ENCODE measurements around the gene DAPP1. TPM values are rescaled to one million over a fixed set of nuclear protein-coding genes. Genes with fewer than 3 reads are reported as not detected.

DAPP1 gene
- polyA plus RNA-seq, 2 of the 4 experiments (the other 2 are of a cell fraction): 0.03 TPM; not detected in 1

- TF ChIP-seq, protein P1, sequence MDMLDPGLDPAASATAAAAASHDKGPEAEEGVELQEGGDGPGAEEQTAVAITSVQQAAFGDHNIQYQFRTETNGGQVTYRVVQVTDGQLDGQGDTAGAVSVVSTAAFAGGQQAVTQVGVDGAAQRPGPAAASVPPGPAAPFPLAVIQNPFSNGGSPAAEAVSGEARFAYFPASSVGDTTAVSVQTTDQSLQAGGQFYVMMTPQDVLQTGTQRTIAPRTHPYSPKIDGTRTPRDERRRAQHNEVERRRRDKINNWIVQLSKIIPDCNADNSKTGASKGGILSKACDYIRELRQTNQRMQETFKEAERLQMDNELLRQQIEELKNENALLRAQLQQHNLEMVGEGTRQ (IDR thresholded peaks at IDR 0.05): no peak
- no peak for TF ChIP-seq CHD2 (IDR thresholded peaks at IDR 0.05; ENCODE audit: low read length, partially characterized antibody)
- CTCF ChIA-PET: interaction anchor here (1.7 kb wide), 1 partner anchor 80 kb away, joined by 5 read pairs; no protein-coding TSS in a partner anchor
- no peak overlapping the region for H3K4me3 ChIP-seq
- H3K4me2 ChIP-seq: no peak overlapping the region
- no peak overlapping the region for H3K27ac ChIP-seq
- FAIRE-seq: no peak
- 45% methylated on average over 4 of the region's 4 CpGs for WGBS (ENCODE audit: missing lambda C conversion rate)
- DNase-seq (ENCODE audit: low read depth in 1 of 2, low spot score in 1 of 2): no peak
- ATAC-seq: no peak
- H3K4me1 ChIP-seq: no peaks in the 10 kb centered on the region
- H3K9me3 ChIP-seq: no peaks in the 10 kb centered on the region
- POLR2A ChIA-PET: no interaction called here
Measured at GRCh38 chr4:99803566-99804101, 13.0 kb upstream of the DAPP1 start.

DNA sequence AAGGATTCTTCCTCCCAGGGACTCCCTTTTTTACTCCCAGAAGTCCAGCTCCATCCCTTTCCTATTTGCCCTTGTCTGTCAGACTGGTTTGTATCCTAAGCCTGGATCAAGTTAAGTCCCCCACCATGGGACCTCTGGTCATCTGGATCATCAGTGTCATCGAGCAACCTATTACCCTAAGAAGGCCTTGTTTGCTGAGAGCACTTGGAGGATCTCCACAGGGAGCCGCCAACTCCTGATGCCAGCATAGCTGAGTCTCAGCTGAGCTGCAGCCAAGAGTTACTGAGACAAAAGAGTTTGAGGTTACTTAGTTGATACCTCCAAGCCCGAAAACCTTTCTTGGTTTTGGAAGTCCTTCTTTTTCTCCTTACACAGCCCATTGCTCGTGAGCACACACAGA, 10.1 kb upstream of the DAPP1 start:
- ChIA-PET CTCF (interaction anchor here (1.0 kb wide), 1 partner anchor 10 kb away, joined by 4 read pairs; the partner anchor contains the start of gene DAPP1), POLR2A (interaction anchor here (0.6 kb wide), 1 partner anchor 245 kb away, joined by 3 read pairs; no protein-coding TSS in a partner anchor)
- DNase-seq (ENCODE audit: low read depth in 1 of 2, low spot score in 1 of 2) (no peak), FAIRE-seq (no peak), ATAC-seq (no peak)
- H3K27ac ChIP-seq: no peak overlapping the region
- WGBS (ENCODE audit: missing lambda C conversion rate): 24% methylated on average over 3 of the region's 4 CpGs
- H3K9me3 ChIP-seq: no peaks in the 10 kb centered on the region
- H3K4me3 ChIP-seq: no peak overlapping the region
- no peak overlapping the region for H3K4me2 ChIP-seq
- no peak for TF ChIP-seq EHF (CRISPR knock-in tag; IDR thresholded peaks at IDR 0.05)
- TF ChIP-seq, protein P2, sequence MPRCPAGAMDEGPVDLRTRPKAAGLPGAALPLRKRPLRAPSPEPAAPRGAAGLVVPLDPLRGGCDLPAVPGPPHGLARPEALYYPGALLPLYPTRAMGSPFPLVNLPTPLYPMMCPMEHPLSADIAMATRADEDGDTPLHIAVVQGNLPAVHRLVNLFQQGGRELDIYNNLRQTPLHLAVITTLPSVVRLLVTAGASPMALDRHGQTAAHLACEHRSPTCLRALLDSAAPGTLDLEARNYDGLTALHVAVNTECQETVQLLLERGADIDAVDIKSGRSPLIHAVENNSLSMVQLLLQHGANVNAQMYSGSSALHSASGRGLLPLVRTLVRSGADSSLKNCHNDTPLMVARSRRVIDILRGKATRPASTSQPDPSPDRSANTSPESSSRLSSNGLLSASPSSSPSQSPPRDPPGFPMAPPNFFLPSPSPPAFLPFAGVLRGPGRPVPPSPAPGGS (IDR thresholded peaks at IDR 0.05): no peak
- TF ChIP-seq FOSL2 (IDR thresholded peaks at IDR 0.05): no peak
- TF ChIP-seq FOSL2 (CRISPR knock-in tag; IDR thresholded peaks at IDR 0.05): no peak
- TF ChIP-seq CHD4 (IDR thresholded peaks at IDR 0.05; ENCODE audit: borderline replicate concordance): no peak
- TF ChIP-seq PHF8 (IDR thresholded peaks at IDR 0.05; ENCODE audit: borderline replicate concordance, low read depth): no peak
- TF ChIP-seq CBX8 (IDR thresholded peaks at IDR 0.05): no peak
- no peaks in the 10 kb centered on the region for H3K4me1 ChIP-seq

- H3K4me2 ChIP-seq: no peak overlapping the region
- no peak overlapping the region for H3K4me3 ChIP-seq
- POLR2A ChIA-PET: interaction anchor here (1.1 kb wide), 1 partner anchor 244 kb away, joined by 5 read pairs; the partner anchor contains the start of gene TRMT10A
- FAIRE-seq (no peak), DNase-seq (ENCODE audit: low read depth in 1 of 2, low spot score in 1 of 2) (no peak), ATAC-seq (no peak)
- no peaks in the 10 kb centered on the region for H3K4me1 ChIP-seq
- TF ChIP-seq HDAC2 (IDR thresholded peaks at IDR 0.05) (no peak), CBX8 (IDR thresholded peaks at IDR 0.05) (no peak), ATOH8 (CRISPR knock-in tag; IDR thresholded peaks at IDR 0.05; ENCODE audit: low read depth) (no peak), KDM5A (IDR thresholded peaks at IDR 0.05) (no peak), JUNB (IDR thresholded peaks at IDR 0.05) (no peak), SMC3 (IDR thresholded peaks at IDR 0.05) (no peak), NFE2L2 (conservative IDR thresholded peaks at IDR 0.05; ENCODE audit: low read length) (no peak), ZSCAN20 (CRISPR knock-in tag; IDR thresholded peaks at IDR 0.05) (no peak)
- H3K9me3 ChIP-seq: no peaks in the 10 kb centered on the region
- 33% methylated on average over 4 of the region's 4 CpGs for WGBS (ENCODE audit: missing lambda C conversion rate)
- CTCF ChIA-PET: interaction anchor here (0.5 to 2.8 kb wide), 27 partner anchors 9 to 1130 kb away, joined by 3 to 33 read pairs (median 4); partner anchors contain the start of genes DAPP1 and TRMT10A
- H3K27ac ChIP-seq: no peak overlapping the region
Measured at GRCh38 chr4:99807666-99808065, 9.0 kb upstream of the DAPP1 start.

DNA sequence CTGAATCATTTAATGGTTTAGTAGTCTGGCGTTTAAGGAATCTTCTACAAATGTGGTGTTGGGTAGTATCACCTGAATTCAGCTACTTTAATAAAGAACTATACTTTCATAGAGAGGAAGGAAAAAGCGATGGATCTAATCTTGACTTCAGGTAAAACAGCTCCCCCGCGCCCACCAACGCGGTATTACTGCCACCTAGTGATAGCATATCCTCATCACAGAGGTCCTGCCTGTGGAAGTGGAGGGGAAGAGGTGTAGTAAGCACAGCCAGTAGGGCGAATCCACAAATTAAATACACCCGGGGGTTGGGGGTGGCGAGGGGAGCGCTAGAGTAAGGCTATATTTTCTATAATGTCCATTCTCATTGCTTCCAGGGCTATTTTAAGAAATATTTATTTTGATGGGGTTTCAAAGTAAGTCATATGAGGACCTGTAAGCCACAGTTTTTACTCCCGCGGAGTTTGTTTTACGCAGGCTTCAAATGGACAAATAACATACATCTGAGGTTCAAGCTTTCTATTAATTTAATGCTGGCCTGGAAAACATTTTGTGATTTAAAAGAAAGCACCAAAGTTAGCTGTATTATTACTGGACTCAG, 8.3 kb upstream of the DAPP1 start:
- no peak overlapping the region for H3K4me2 ChIP-seq
- no peaks in the 10 kb centered on the region for H3K9me3 ChIP-seq
- POLR2A ChIA-PET: interaction anchor here (1.0 to 1.1 kb wide), 2 partner anchors 141 to 245 kb away, joined by 3 to 5 read pairs; partner anchors contain the start of gene TRMT10A
- no peak overlapping the region for H3K4me3 ChIP-seq
- TF ChIP-seq RAD21 (conservative IDR thresholded peaks at IDR 0.05 in 1 of 2, IDR thresholded peaks at IDR 0.05 in 1 of 2) (peak; percentile 83), SMC3 (IDR thresholded peaks at IDR 0.05) (peak; percentile 70), EP300 (IDR thresholded peaks at IDR 0.05) (no peak), REST (IDR thresholded peaks at IDR 0.05) (no peak)
- TF ChIP-seq, protein P3, sequence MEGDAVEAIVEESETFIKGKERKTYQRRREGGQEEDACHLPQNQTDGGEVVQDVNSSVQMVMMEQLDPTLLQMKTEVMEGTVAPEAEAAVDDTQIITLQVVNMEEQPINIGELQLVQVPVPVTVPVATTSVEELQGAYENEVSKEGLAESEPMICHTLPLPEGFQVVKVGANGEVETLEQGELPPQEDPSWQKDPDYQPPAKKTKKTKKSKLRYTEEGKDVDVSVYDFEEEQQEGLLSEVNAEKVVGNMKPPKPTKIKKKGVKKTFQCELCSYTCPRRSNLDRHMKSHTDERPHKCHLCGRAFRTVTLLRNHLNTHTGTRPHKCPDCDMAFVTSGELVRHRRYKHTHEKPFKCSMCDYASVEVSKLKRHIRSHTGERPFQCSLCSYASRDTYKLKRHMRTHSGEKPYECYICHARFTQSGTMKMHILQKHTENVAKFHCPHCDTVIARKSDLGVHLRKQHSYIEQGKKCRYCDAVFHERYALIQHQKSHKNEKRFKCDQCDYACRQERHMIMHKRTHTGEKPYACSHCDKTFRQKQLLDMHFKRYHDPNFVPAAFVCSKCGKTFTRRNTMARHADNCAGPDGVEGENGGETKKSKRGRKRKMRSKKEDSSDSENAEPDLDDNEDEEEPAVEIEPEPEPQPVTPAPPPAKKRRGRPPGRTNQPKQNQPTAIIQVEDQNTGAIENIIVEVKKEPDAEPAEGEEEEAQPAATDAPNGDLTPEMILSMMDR (IDR thresholded peaks at IDR 0.05): peak; percentile 61
- H3K4me1 ChIP-seq: no peaks in the 10 kb centered on the region
- CTCF ChIA-PET: interaction anchor here (0.5 to 2.8 kb wide), 31 partner anchors 9 to 1131 kb away, joined by 3 to 33 read pairs (median 4); partner anchors contain the start of genes DAPP1 and TRMT10A
- no peak for FAIRE-seq
- no peak overlapping the region for H3K27ac ChIP-seq
- ATAC-seq: peak; percentile 87 to 94
- DNase-seq (ENCODE audit: low read depth in 1 of 2, low spot score in 1 of 2): peak; percentile 46 to 59
- 20% methylated on average over 13 of the region's 13 CpGs for WGBS (ENCODE audit: missing lambda C conversion rate)

Measured in A549 (cell line).